Right renal pelvis (tissue), 4 donors: ENCODE measurements around the gene OR6M1. TPM values are rescaled to one million over a fixed set of nuclear protein-coding genes. Genes with fewer than 3 reads are reported as not detected.

Experiments
- DNase-seq, 4 donors: peaks; one replicate each; pipeline ENCODE4 v3.0.0-alpha.2; 2013; ENCODE audit warnings: low read depth in 4 of 4, low spot score in 3 of 4, missing footprints in 1 of 4
- polyA plus RNA-seq, 4 donors: library from polyadenylated mRNA; unstranded; fragments of 120-200 nt; gene quantifications; one replicate each; pipeline ENCODE4 v1.2.1, GENCODE V29; 2013; ENCODE audit not compliant: insufficient read length in 4 of 4

The OR6M1 gene
- polyA plus RNA-seq, 4 donors, result not detected

GRCh38 chr11:123778511-123778910 lies 27.6 kb downstream of the OR6M1 start:
- no peak for DNase-seq

GRCh38 chr11:123775715-123776549 lies 30.2 kb downstream of the OR6M1 start:
- DNase-seq, result no peak

GRCh38 chr11:123775289-123775688 lies 30.9 kb downstream of the OR6M1 start:
- DNase-seq, result no peak

GRCh38 chr11:123773959-123774358 lies 32.2 kb downstream of the OR6M1 start:
- no peak for DNase-seq

GRCh38 chr11:123773026-123773425 lies 33.1 kb downstream of the OR6M1 start:
- DNase-seq, result no peak

- no peak for DNase-seq
Observed at GRCh38 chr11:123771664-123772063, 34.5 kb downstream of the OR6M1 start.

- no peak for DNase-seq
Observed at GRCh38 chr11:123770712-123771111, 35.4 kb downstream of the OR6M1 start.

- no peak for DNase-seq
Observed at GRCh38 chr11:123765601-123766000, 40.5 kb downstream of the OR6M1 start.

- DNase-seq, result no peak
Observed at GRCh38 chr11:123762422-123762821, 43.7 kb downstream of the OR6M1 start.

GRCh38 chr11:123760894-123761293 lies 45.3 kb downstream of the OR6M1 start:
- DNase-seq, result no peak

- no peak for DNase-seq
Observed at GRCh38 chr11:123757976-123758375, 48.2 kb downstream of the OR6M1 start.

GRCh38 chr11:123755813-123756212 lies 50.3 kb downstream of the OR6M1 start:
- DNase-seq, result no peak

Other genes with a start within 250 kb of the OR6M1 start
- gene SCN3B, start 151.7 kb downstream of the OR6M1 start, polyA plus RNA-seq, result 1 to 10 TPM; 1.4 to 1.9 (median 1.6) TPM
- 10 to 100 TPM; 15.6 to 19.7 (median 17.7) TPM for gene ZNF202, start 64.7 kb downstream of the OR6M1 start, polyA plus RNA-seq
- gene OR6X1, start 51.8 kb downstream of the OR6M1 start, polyA plus RNA-seq, result not detected
- not detected for gene TMEM225, start 79.3 kb upstream of the OR6M1 start, polyA plus RNA-seq
- gene OR8D4, start 95.8 kb upstream of the OR6M1 start, polyA plus RNA-seq, result under 1 TPM in 1 of 4 donors, not detected in 3; 0.01 TPM
- not detected for gene OR4D5, start 133.3 kb upstream of the OR6M1 start, polyA plus RNA-seq
- gene OR6T1, start 137.5 kb upstream of the OR6M1 start, polyA plus RNA-seq, result not detected
- not detected for gene OR10S1, start 171.4 kb upstream of the OR6M1 start, polyA plus RNA-seq
- gene OR10G6, start 188.8 kb upstream of the OR6M1 start, polyA plus RNA-seq, result not detected
- not detected for gene OR10G4, start 206.6 kb upstream of the OR6M1 start, polyA plus RNA-seq
- gene OR10G9, start 216.7 kb upstream of the OR6M1 start, polyA plus RNA-seq, result not detected
- gene OR10G8, start 220.4 kb upstream of the OR6M1 start, polyA plus RNA-seq, result not detected
- gene OR10G7, start 235.0 kb upstream of the OR6M1 start, polyA plus RNA-seq, result not detected